Chondrocyte (in vitro differentiated cells): ENCODE measurements around the gene ALPI. TPM values are rescaled to one million over a fixed set of nuclear protein-coding genes. Genes with fewer than 3 reads are reported as not detected.

Experiments used
- DNase-seq: peaks from one replicate; pipeline ENCODE4 v3.0.0; 2021; ENCODE audit warnings: mixed read lengths, low spot score
- H3K27ac Mint-ChIP-seq: one replicate; pipeline ENCODE4 v1.8.0; 2021; ENCODE audit warnings: mild to moderate bottlenecking, moderate library complexity, mixed read lengths; ENCODE audit not compliant: unreplicated experiment
- H3K27me3 Mint-ChIP-seq: 2 replicates; pipeline ENCODE4 v1.8.0; 2021; ENCODE audit warnings: low read depth, mixed read lengths
- H3K36me3 Mint-ChIP-seq: 2 replicates; pipeline ENCODE4 v1.8.0; 2021; ENCODE audit warnings: low read depth, mixed read lengths
- H3K4me1 Mint-ChIP-seq: 2 replicates; pipeline ENCODE4 v1.8.0; 2021; ENCODE audit warnings: low read depth, mild to moderate bottlenecking, mixed read lengths
- H3K4me3 Mint-ChIP-seq: one replicate; pipeline ENCODE4 v1.8.0; 2021; ENCODE audit warnings: mild to moderate bottlenecking, moderate library complexity, mixed read lengths; ENCODE audit not compliant: unreplicated experiment
- H3K9me3 Mint-ChIP-seq: 2 replicates; pipeline ENCODE4 v1.8.0; 2021; ENCODE audit warnings: low read depth, mixed read lengths
- total RNA-seq: library from RNA; stranded (reverse); gene quantifications from 3 replicates; pipeline ENCODE4 v1.2.1, GENCODE V29; 2021
- TF ChIP-seq, protein P1 (sequence below): fragments of 200-600 bp; sonication (generic); IDR thresholded peaks from 2 replicates; pipeline ENCODE4 v1.5.0; 2021; ENCODE audit warnings: antibody characterized with exemption, mild to moderate bottlenecking, moderate library complexity

Gene ALPI
- total RNA-seq, 1 donor from 2014 or later = not detected

DNA sequence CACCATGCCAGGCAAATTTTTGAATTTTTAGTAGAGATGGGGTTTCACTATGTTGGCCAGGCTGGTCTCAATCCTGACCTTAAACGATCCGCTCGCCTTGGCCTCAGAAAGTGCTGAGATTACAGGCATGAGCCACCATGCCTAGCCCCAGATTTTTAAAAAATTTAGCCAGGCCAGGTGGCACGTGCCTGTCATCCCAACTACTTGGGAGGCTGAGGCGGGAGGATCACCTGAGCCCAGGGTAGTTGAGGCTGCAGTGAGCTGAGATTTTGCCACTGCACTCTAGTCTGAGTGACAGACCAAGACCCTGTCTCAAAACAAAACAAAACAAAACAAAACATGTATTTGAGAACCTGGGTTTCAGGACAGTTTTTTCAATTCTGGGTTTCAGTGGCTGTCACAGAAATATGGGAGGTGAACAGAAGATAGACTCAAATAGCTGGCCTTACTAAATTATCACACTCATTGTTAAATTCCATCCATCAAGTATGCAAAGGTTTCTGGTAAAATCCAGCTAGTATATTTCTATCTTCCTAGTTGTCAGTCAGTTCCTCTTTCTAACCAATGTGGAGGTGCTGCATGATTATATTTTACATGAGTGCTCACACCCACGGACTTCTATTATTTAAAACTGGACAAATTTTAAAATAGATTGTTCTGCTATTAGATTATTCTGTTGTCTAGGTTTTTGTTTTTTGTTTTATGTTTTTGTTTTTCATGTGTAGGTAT lies 43.9 kb upstream of the ALPI start:
- Mint-ChIP-seq H3K4me1 (no peaks in the 10 kb centered on the region), H3K9me3 (no peaks in the 10 kb centered on the region), H3K27me3 (peaks cover 41% of the 10 kb centered on the region), H3K27ac (no peak overlapping the region), H3K36me3 (no peaks in the 10 kb centered on the region), H3K4me3 (no peak overlapping the region)
- TF ChIP-seq, protein P1, sequence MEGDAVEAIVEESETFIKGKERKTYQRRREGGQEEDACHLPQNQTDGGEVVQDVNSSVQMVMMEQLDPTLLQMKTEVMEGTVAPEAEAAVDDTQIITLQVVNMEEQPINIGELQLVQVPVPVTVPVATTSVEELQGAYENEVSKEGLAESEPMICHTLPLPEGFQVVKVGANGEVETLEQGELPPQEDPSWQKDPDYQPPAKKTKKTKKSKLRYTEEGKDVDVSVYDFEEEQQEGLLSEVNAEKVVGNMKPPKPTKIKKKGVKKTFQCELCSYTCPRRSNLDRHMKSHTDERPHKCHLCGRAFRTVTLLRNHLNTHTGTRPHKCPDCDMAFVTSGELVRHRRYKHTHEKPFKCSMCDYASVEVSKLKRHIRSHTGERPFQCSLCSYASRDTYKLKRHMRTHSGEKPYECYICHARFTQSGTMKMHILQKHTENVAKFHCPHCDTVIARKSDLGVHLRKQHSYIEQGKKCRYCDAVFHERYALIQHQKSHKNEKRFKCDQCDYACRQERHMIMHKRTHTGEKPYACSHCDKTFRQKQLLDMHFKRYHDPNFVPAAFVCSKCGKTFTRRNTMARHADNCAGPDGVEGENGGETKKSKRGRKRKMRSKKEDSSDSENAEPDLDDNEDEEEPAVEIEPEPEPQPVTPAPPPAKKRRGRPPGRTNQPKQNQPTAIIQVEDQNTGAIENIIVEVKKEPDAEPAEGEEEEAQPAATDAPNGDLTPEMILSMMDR = no peak
- DNase-seq = no peak

DNA sequence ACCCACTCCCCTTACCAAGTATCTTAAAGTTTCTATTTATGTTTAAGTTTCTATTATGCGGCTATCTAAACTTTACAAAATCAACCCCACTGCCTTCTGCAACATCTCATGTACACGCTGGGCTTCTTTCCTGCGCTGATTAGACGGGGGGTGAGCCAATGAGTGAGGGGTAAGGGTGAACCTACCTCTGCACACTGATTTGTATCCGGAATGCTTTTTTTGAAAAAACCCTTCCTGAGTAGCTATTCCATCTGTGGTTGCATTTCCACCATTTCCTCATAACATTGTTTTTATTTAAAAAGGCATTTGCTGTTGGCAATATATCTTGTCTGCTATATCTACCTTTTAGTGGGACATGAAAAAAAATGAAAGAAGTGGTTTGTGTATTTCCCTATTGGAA lies 43.0 kb upstream of the ALPI start:
- Mint-ChIP-seq H3K9me3 (no peaks in the 10 kb centered on the region), H3K4me1 (no peaks in the 10 kb centered on the region), H3K27me3 (peaks cover 42% of the 10 kb centered on the region), H3K27ac (no peak overlapping the region), H3K36me3 (no peaks in the 10 kb centered on the region), H3K4me3 (no peak overlapping the region)
- TF ChIP-seq, protein P1 = no peak
- DNase-seq = no peak

DNA sequence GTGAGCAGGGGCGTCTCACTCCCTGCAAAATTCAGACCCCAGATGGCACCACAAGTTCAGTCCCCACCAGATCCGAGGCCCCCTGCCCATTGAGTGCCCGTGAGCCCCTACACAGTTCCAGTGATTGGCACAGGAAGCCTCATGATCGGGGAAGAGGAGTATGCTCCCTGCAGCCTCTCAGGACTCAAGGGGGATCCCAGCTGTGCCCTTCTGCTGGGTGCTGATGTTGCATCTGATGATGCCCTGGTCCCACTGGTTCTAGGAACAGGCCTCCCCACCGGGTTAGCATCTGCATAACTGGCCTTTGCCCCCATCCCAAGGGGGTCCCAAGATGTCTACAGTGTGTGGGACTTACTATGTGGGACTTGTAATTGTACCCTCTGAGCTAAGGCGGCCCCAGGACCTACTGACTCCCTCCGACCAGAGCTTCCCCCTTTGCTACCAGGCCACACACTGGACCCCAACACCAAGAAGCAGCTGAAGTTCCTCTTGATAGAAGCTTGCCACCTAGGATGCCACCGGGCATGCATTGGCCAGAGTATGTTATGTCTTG lies 40.7 kb upstream of the ALPI start:
- TF ChIP-seq, protein P1 = no peak
- no peak for DNase-seq
- Mint-ChIP-seq H3K4me1 (peaks cover 11% of the 10 kb centered on the region), H3K36me3 (no peaks in the 10 kb centered on the region), H3K9me3 (no peaks in the 10 kb centered on the region), H3K4me3 (no peak overlapping the region), H3K27me3 (peaks cover 56% of the 10 kb centered on the region), H3K27ac (no peak overlapping the region)

DNA sequence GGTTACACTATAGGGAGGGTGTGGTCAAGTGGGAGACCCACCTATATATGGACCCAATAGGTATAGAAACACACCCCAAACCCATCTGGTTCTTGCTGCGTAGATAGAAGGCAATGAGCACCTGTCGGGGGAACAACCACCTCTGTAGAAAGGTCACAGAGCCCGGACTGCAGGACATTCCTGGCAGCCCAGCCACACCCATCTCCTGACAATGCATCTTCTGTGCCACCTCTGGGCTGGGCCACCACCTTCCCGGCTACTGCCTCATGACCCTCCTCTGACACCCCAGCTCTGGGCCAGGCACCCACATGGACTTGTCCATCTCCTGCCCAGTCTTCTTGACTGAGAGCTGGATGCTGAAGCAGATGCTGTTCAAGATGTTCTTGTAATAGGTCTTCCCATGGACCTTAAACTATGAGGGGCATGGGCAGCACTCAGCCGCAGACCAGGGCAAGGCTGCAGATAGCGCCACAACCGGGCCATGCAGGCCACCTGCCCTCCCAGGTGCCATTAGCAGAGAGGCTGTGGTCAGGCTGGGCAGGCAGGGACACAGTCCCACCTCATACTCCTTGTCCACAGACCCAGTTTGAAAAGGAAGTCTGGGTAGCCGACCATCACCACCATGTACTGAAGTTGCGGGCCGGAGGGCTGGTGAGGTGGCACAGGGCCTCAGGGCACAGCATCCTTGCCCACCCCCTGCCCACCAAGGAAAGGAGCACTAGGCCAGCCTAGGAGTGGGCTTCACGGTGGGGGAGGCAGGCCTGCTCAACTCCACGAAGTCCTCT lies 40.0 kb upstream of the ALPI start:
- Mint-ChIP-seq H3K9me3 (no peaks in the 10 kb centered on the region), H3K4me1 (peaks cover 14% of the 10 kb centered on the region), H3K36me3 (no peaks in the 10 kb centered on the region), H3K4me3 (no peak overlapping the region), H3K27ac (no peak overlapping the region), H3K27me3 (peaks cover 54% of the 10 kb centered on the region)
- TF ChIP-seq, protein P1 = no peak
- no peak for DNase-seq
